Astrocyte (in vitro differentiated cells and primary cell): ENCODE data around the gene PML.
"Not testable (repeated sequence)": the region's sequence is repeated elsewhere in the genome, so short reads cannot be mapped to it uniquely, and the experiment has no call there.

Experiments
- EZH2 ChIP-seq: IDR thresholded peaks from 2 replicates; pipeline ENCODE4 v1.6.1; 2012; ENCODE audit warnings: mild to moderate bottlenecking, low read length, inconsistent platforms; ENCODE audit not compliant: insufficient read depth
- TF ChIP-seq, protein P1 (sequence below): IDR thresholded peaks from 2 replicates; pipeline ENCODE4 v1.5.1; 2011; ENCODE audit warnings: low read depth, mild to moderate bottlenecking, inconsistent platforms, low read length, moderate library complexity; ENCODE audit not compliant: insufficient read depth

DNA sequence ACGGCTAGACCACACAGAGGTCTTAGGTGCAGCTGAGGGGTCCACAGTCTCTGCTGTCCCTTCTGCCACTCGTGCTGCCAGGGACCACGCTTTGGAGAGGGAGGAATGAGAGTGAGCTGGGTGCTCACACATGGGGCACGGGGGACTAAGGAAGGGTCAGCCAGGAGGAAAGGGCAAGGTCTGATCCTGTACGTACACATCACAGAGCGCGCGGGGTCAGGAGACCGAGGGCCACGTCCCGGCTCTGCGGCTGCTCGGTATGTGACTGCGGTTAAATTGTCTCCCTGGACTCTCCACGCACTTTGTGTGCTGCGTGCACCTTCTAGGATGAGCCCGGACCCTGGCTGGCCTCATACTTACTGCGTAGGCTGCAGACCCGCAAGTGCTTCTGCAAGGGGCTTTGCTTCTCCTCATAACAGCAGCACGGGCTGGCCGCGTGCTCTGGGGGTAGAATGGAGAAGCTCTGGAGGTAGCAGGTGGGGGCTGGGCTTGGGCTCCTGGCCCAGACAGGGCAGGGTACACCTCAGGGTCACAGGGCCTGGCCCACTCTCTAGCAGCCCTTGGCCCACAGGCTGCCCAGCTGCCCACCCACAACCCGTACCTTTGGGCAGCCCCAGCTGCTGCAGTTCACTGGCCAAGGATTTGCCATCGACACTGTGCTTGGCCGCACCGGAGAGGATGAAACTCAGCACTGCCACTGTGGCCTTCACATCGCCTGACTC, 102.4 kb downstream of the PML start:
- TF ChIP-seq, protein P1, sequence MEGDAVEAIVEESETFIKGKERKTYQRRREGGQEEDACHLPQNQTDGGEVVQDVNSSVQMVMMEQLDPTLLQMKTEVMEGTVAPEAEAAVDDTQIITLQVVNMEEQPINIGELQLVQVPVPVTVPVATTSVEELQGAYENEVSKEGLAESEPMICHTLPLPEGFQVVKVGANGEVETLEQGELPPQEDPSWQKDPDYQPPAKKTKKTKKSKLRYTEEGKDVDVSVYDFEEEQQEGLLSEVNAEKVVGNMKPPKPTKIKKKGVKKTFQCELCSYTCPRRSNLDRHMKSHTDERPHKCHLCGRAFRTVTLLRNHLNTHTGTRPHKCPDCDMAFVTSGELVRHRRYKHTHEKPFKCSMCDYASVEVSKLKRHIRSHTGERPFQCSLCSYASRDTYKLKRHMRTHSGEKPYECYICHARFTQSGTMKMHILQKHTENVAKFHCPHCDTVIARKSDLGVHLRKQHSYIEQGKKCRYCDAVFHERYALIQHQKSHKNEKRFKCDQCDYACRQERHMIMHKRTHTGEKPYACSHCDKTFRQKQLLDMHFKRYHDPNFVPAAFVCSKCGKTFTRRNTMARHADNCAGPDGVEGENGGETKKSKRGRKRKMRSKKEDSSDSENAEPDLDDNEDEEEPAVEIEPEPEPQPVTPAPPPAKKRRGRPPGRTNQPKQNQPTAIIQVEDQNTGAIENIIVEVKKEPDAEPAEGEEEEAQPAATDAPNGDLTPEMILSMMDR, result not testable (repeated sequence)
- not testable (repeated sequence) for TF ChIP-seq EZH2
